ENCODE measurements around the gene TTC28. TPM values are rescaled to one million over a fixed set of nuclear protein-coding genes. Genes with fewer than 3 reads are reported as not detected.

TTC28 gene
- total RNA-seq, 1 experiment from 2014 or later, result 11.2 TPM

DNA sequence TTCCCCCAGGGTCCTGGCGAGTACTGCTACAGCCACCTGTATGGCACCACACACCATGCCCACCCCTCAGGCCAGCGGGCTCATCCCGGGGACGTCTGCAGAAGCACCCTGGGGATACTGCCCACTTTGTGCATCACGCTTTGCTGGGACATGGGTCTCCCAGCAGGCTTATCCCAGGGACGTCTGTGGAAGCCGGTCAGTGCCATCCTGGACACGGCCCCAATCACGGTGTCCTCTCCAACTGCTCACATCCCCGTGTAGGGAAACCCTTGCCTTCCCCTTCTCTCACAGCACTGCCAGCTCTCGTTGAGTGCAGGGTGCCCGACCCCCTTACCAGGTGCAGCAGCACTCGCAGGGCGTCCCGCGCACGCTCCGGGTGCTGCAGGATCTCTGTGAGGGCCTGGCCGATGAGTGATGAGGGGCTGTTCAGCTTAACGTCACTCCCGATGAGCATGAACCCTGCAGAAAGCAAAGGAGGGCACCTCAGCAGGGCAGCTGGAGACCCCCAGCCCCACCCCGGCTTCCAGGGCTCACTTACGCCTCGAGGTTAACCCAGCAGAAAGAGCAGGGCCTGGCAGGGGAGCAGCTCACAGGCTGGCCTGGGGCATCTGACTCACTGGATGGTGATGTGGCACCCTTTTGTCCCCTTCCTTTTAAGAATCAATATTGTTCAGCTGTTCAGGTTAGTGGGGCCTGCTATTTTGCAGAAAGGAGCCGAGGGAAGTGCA is 683.7 kb downstream of the TTC28 start:
- H3K9ac ChIP-seq (ENCODE audit: low read length), result no peak overlapping the region
- DNase-seq, result no peak
- no peaks in the 10 kb centered on the region for H3K36me3 ChIP-seq (ENCODE audit: insufficient read depth, low read length)
- H3K27me3 ChIP-seq (ENCODE audit: low read length), result no peaks in the 10 kb centered on the region
- no peak overlapping the region for H3K4me2 ChIP-seq (ENCODE audit: low read depth, low read length, poor library complexity, severe bottlenecking)
- H3K27ac ChIP-seq (ENCODE audit: low read length), result no peak overlapping the region
- no peaks in the 10 kb centered on the region; the same call in none of the 2 replicates for H3K4me1 ChIP-seq (ENCODE audit: low read length)
- H3K79me2 ChIP-seq (ENCODE audit: low read length), result no peaks in the 10 kb centered on the region
- no peak overlapping the region for H3K4me3 ChIP-seq (ENCODE audit: low read length)
- no peaks in the 10 kb centered on the region for H3K9me2 ChIP-seq (replicated peaks; ENCODE audit: insufficient read depth, low read length)
- H4K20me1 ChIP-seq (ENCODE audit: insufficient read depth, low read depth, low read length), result no peaks in the 10 kb centered on the region; the same call in 1 of the 2 replicates
- H2AFZ ChIP-seq (ENCODE audit: low read length), result no peak overlapping the region
- H3K9me3 ChIP-seq (ENCODE audit: low read length), result no peaks in the 10 kb centered on the region

- no peaks in the 10 kb centered on the region for H3K27me3 ChIP-seq (ENCODE audit: low read length)
- H3K9me3 ChIP-seq (ENCODE audit: low read length), result no peaks in the 10 kb centered on the region
- H2AFZ ChIP-seq (ENCODE audit: low read length), result no peak overlapping the region
- no peak overlapping the region for H3K4me2 ChIP-seq (ENCODE audit: low read depth, low read length, poor library complexity, severe bottlenecking)
- no peak for DNase-seq
- no peaks in the 10 kb centered on the region for H3K36me3 ChIP-seq (ENCODE audit: insufficient read depth, low read length)
- no peak overlapping the region for H3K9ac ChIP-seq (ENCODE audit: low read length)
- no peaks in the 10 kb centered on the region; the same call in 1 of the 2 replicates for H4K20me1 ChIP-seq (ENCODE audit: insufficient read depth, low read depth, low read length)
- no peak overlapping the region for H3K27ac ChIP-seq (ENCODE audit: low read length)
- H3K79me2 ChIP-seq (ENCODE audit: low read length), result no peaks in the 10 kb centered on the region
- H3K4me1 ChIP-seq (ENCODE audit: low read length), result no peaks in the 10 kb centered on the region; the same call in none of the 2 replicates
- H3K4me3 ChIP-seq (ENCODE audit: low read length), result no peak overlapping the region
- H3K9me2 ChIP-seq (replicated peaks; ENCODE audit: insufficient read depth, low read length), result no peaks in the 10 kb centered on the region
Observed at GRCh38 chr22:27994481-27995331, 684.9 kb downstream of the TTC28 start.

DNA sequence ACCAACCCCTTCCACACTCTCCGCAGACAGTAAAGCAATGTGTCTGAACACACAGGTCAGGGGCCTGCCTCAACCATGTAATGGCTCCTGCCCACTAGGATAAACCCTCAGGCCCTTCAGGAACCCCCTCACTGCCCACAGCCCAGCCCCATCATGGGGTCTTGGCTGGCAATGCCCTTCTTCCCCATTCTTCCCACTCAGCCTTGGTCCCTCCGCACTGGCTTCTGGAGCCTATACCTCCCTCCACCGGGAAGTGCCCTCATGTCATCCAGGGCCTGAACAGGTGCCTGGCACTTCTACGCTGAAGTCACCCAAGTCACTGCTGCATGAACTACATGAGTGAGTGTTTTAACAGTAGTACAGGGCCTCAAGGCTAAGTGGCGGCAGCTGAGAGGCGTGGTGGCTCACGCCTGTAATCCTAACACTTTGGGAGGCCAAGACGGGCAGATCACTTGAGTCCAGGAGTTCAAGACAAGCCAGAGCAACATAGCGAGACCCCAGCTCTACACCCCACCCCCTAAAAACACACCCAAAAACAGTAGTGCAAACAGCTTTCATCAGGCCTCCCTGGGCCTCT is 685.8 kb downstream of the TTC28 start:
- H3K4me1 ChIP-seq (ENCODE audit: low read length), result no peaks in the 10 kb centered on the region; the same call in none of the 2 replicates
- H3K9ac ChIP-seq (ENCODE audit: low read length), result no peak overlapping the region
- no peaks in the 10 kb centered on the region for H3K36me3 ChIP-seq (ENCODE audit: insufficient read depth, low read length)
- no peak overlapping the region for H3K27ac ChIP-seq (ENCODE audit: low read length)
- no peaks in the 10 kb centered on the region for H3K9me2 ChIP-seq (replicated peaks; ENCODE audit: insufficient read depth, low read length)
- H3K4me3 ChIP-seq (ENCODE audit: low read length), result no peak overlapping the region
- no peak for DNase-seq
- no peak overlapping the region for H2AFZ ChIP-seq (ENCODE audit: low read length)
- H3K9me3 ChIP-seq (ENCODE audit: low read length), result no peaks in the 10 kb centered on the region
- H4K20me1 ChIP-seq (ENCODE audit: insufficient read depth, low read depth, low read length), result no peaks in the 10 kb centered on the region
- no peaks in the 10 kb centered on the region for H3K27me3 ChIP-seq (ENCODE audit: low read length)
- H3K4me2 ChIP-seq (ENCODE audit: low read depth, low read length, poor library complexity, severe bottlenecking), result no peak overlapping the region
- no peaks in the 10 kb centered on the region for H3K79me2 ChIP-seq (ENCODE audit: low read length)

DNA sequence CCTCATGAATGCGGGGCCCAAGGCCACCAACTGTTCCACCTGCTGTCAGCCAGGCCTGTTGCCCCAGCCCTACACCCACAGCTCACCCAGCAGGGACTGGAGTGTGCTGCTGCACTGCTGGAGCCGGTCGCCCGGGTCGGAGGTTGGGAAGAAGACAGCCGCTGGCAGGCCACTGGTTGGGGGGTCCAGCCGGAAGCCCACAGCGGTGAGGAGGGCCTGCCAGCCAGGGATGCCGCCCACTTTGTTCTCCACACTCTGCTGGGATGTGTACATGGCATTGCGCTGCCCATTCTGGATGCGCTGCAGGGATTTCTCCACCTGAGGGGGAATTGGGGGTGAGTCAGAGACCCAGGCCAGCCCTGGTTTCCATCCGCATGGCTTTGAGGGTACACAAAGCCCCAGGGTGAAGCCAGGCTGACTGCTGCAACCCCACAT is 686.4 kb downstream of the TTC28 start:
- Histone ChIP-seq H3K27ac (ENCODE audit: low read length) (no peak overlapping the region), H3K9me2 (replicated peaks; ENCODE audit: insufficient read depth, low read length) (no peaks in the 10 kb centered on the region), H4K20me1 (ENCODE audit: insufficient read depth, low read depth, low read length) (no peaks in the 10 kb centered on the region), H3K27me3 (ENCODE audit: low read length) (no peaks in the 10 kb centered on the region), H3K4me2 (ENCODE audit: low read depth, low read length, poor library complexity, severe bottlenecking) (no peak overlapping the region), H3K4me1 (ENCODE audit: low read length) (no peaks in the 10 kb centered on the region; the same call in none of the 2 replicates), H3K4me3 (ENCODE audit: low read length) (no peak overlapping the region), H3K36me3 (ENCODE audit: insufficient read depth, low read length) (no peaks in the 10 kb centered on the region), H3K79me2 (ENCODE audit: low read length) (no peaks in the 10 kb centered on the region), H3K9ac (ENCODE audit: low read length) (no peak overlapping the region), H2AFZ (ENCODE audit: low read length) (no peak overlapping the region), H3K9me3 (ENCODE audit: low read length) (no peaks in the 10 kb centered on the region)
- DNase-seq, result no peak

GRCh38 chr22:27992294-27993165 is 687.1 kb downstream of the TTC28 start:
- H3K27ac ChIP-seq (ENCODE audit: low read length), result no peak overlapping the region
- no peak overlapping the region for H3K4me3 ChIP-seq (ENCODE audit: low read length)
- no peaks in the 10 kb centered on the region for H3K36me3 ChIP-seq (ENCODE audit: insufficient read depth, low read length)
- no peak overlapping the region for H3K9ac ChIP-seq (ENCODE audit: low read length)
- DNase-seq, result no peak
- no peaks in the 10 kb centered on the region for H3K27me3 ChIP-seq (ENCODE audit: low read length)
- H3K4me1 ChIP-seq (ENCODE audit: low read length), result no peaks in the 10 kb centered on the region; the same call in none of the 2 replicates
- H3K9me3 ChIP-seq (ENCODE audit: low read length), result no peaks in the 10 kb centered on the region
- H3K79me2 ChIP-seq (ENCODE audit: low read length), result no peaks in the 10 kb centered on the region
- H2AFZ ChIP-seq (ENCODE audit: low read length), result no peak overlapping the region
- no peaks in the 10 kb centered on the region for H3K9me2 ChIP-seq (replicated peaks; ENCODE audit: insufficient read depth, low read length)
- H4K20me1 ChIP-seq (ENCODE audit: insufficient read depth, low read depth, low read length), result no peaks in the 10 kb centered on the region
- H3K4me2 ChIP-seq (ENCODE audit: low read depth, low read length, poor library complexity, severe bottlenecking), result no peak overlapping the region

- H3K9ac ChIP-seq (ENCODE audit: low read length), result no peak overlapping the region
- no peaks in the 10 kb centered on the region; the same call in none of the 2 replicates for H3K4me1 ChIP-seq (ENCODE audit: low read length)
- H2AFZ ChIP-seq (ENCODE audit: low read length), result no peak overlapping the region
- no peaks in the 10 kb centered on the region for H3K9me3 ChIP-seq (ENCODE audit: low read length)
- no peaks in the 10 kb centered on the region for H3K9me2 ChIP-seq (replicated peaks; ENCODE audit: insufficient read depth, low read length)
- no peaks in the 10 kb centered on the region for H3K79me2 ChIP-seq (ENCODE audit: low read length)
- H3K4me2 ChIP-seq (ENCODE audit: low read depth, low read length, poor library complexity, severe bottlenecking), result no peak overlapping the region
- no peak overlapping the region for H3K27ac ChIP-seq (ENCODE audit: low read length)
- no peaks in the 10 kb centered on the region for H3K27me3 ChIP-seq (ENCODE audit: low read length)
- DNase-seq, result no peak
- H4K20me1 ChIP-seq (ENCODE audit: insufficient read depth, low read depth, low read length), result no peaks in the 10 kb centered on the region
- H3K4me3 ChIP-seq (ENCODE audit: low read length), result no peak overlapping the region
- no peaks in the 10 kb centered on the region for H3K36me3 ChIP-seq (ENCODE audit: insufficient read depth, low read length)
Observed at GRCh38 chr22:27991586-27992293, 687.9 kb downstream of the TTC28 start.

GRCh38 chr22:27990879-27991278 is 688.8 kb downstream of the TTC28 start:
- no peak overlapping the region for H3K4me3 ChIP-seq (ENCODE audit: low read length)
- H3K9me2 ChIP-seq (replicated peaks; ENCODE audit: insufficient read depth, low read length), result no peaks in the 10 kb centered on the region
- DNase-seq, result peak; percentile 50
- H3K27ac ChIP-seq (ENCODE audit: low read length), result no peak overlapping the region
- H4K20me1 ChIP-seq (ENCODE audit: insufficient read depth, low read depth, low read length), result no peaks in the 10 kb centered on the region
- H3K79me2 ChIP-seq (ENCODE audit: low read length), result no peaks in the 10 kb centered on the region
- no peaks in the 10 kb centered on the region for H3K27me3 ChIP-seq (ENCODE audit: low read length)
- no peaks in the 10 kb centered on the region for H3K9me3 ChIP-seq (ENCODE audit: low read length)
- no peaks in the 10 kb centered on the region; the same call in none of the 2 replicates for H3K4me1 ChIP-seq (ENCODE audit: low read length)
- no peak overlapping the region for H3K4me2 ChIP-seq (ENCODE audit: low read depth, low read length, poor library complexity, severe bottlenecking)
- H3K36me3 ChIP-seq (ENCODE audit: insufficient read depth, low read length), result no peaks in the 10 kb centered on the region
- H2AFZ ChIP-seq (ENCODE audit: low read length), result no peak overlapping the region
- no peak overlapping the region for H3K9ac ChIP-seq (ENCODE audit: low read length)
